Activated naive CD8-positive, alpha-beta T cell treated with anti-CD3 and anti-CD28 coated beads for 36 hours (primary cell): ENCODE data around the gene HEATR1. TPM values are rescaled to one million over a fixed set of nuclear protein-coding genes. Genes with fewer than 3 reads are reported as not detected.

Source experiments
- DNase-seq: peaks from one replicate; pipeline ENCODE4 v3.0.0; 2021
- H3K27ac Mint-ChIP-seq: one replicate; pipeline ENCODE4 v1.8.0; 2022; ENCODE audit warnings: mild to moderate bottlenecking, moderate library complexity, mixed read lengths
- H3K27me3 Mint-ChIP-seq: one replicate; pipeline ENCODE4 v1.8.0; 2022; ENCODE audit warnings: mild to moderate bottlenecking, mixed read lengths
- H3K36me3 Mint-ChIP-seq: one replicate; pipeline ENCODE4 v1.8.0; 2021; ENCODE audit warnings: mild to moderate bottlenecking, mixed read lengths
- H3K4me1 Mint-ChIP-seq: one replicate; pipeline ENCODE4 v1.8.0; 2021; ENCODE audit warnings: mixed read lengths
- H3K4me3 Mint-ChIP-seq: one replicate; pipeline ENCODE4 v1.8.0; 2022; ENCODE audit warnings: mild to moderate bottlenecking, moderate library complexity, mixed read lengths
- H3K9me3 Mint-ChIP-seq: one replicate; pipeline ENCODE4 v1.8.0; 2022; ENCODE audit warnings: mixed read lengths
- total RNA-seq, 2 experiments: library from RNA; stranded (reverse); gene quantifications; one replicate each; pipeline ENCODE4 v1.2.3, GENCODE V29; 2021

Gene HEATR1
- total RNA-seq: 100 to 1,000 TPM; 101 TPM

GRCh38 chr1:236603991-236604904, at the start of gene HEATR1:
TSS of gene HEATR1 (minus strand) at chr1:236604516. CDS start at chr1:236604095, 421 bp downstream.
- no peaks in the 10 kb centered on the region for H3K9me3 Mint-ChIP-seq
- DNase-seq: peak; percentile 89
- peaks cover 29% of the 10 kb centered on the region for H3K36me3 Mint-ChIP-seq
- H3K4me3 Mint-ChIP-seq: peak within 1 kb of the TSS; percentile 96
- H3K4me1 Mint-ChIP-seq: peaks cover 23% of the 10 kb centered on the region
- H3K27me3 Mint-ChIP-seq: peaks cover 10% of the 10 kb centered on the region
- H3K27ac Mint-ChIP-seq: peak within 1 kb of the TSS; percentile 91

- no peaks in the 10 kb centered on the region for H3K36me3 Mint-ChIP-seq
- H3K4me3 Mint-ChIP-seq: no peak overlapping the region
- peaks cover 3% of the 10 kb centered on the region for H3K27me3 Mint-ChIP-seq
- no peaks in the 10 kb centered on the region for H3K4me1 Mint-ChIP-seq
- no peak for DNase-seq
- no peak overlapping the region for H3K27ac Mint-ChIP-seq
- no peaks in the 10 kb centered on the region for H3K9me3 Mint-ChIP-seq
These were observed 40.8 kb upstream of the HEATR1 start for GRCh38 chr1:236645016-236645680.

- H3K36me3 Mint-ChIP-seq: no peaks in the 10 kb centered on the region
- H3K4me3 Mint-ChIP-seq: no peak overlapping the region
- H3K9me3 Mint-ChIP-seq: no peaks in the 10 kb centered on the region
- no peaks in the 10 kb centered on the region for H3K4me1 Mint-ChIP-seq
- no peak overlapping the region for H3K27ac Mint-ChIP-seq
- no peak for DNase-seq
- peaks cover 6% of the 10 kb centered on the region for H3K27me3 Mint-ChIP-seq
These were observed 38.4 kb upstream of the HEATR1 start for GRCh38 chr1:236642763-236643162.

- Mint-ChIP-seq H3K9me3 (no peaks in the 10 kb centered on the region), H3K27ac (no peak overlapping the region), H3K27me3 (peaks cover 14% of the 10 kb centered on the region), H3K36me3 (no peaks in the 10 kb centered on the region), H3K4me3 (no peak overlapping the region), H3K4me1 (no peaks in the 10 kb centered on the region)
- DNase-seq: no peak
These were observed 35.4 kb upstream of the HEATR1 start for GRCh38 chr1:236639686-236640085.

GRCh38 chr1:236638945-236639344, 34.6 kb upstream of the HEATR1 start:
- Mint-ChIP-seq H3K4me1 (no peaks in the 10 kb centered on the region), H3K4me3 (no peak overlapping the region), H3K27me3 (peaks cover 19% of the 10 kb centered on the region), H3K27ac (no peak overlapping the region), H3K36me3 (no peaks in the 10 kb centered on the region), H3K9me3 (no peaks in the 10 kb centered on the region)
- DNase-seq: no peak

GRCh38 chr1:236636017-236636416, 31.7 kb upstream of the HEATR1 start:
- Mint-ChIP-seq H3K27me3 (peaks cover 26% of the 10 kb centered on the region), H3K36me3 (no peaks in the 10 kb centered on the region), H3K4me3 (no peak overlapping the region), H3K27ac (no peak overlapping the region), H3K9me3 (peaks cover 3% of the 10 kb centered on the region), H3K4me1 (no peaks in the 10 kb centered on the region)
- DNase-seq: no peak

- no peak for DNase-seq
- Mint-ChIP-seq H3K9me3 (no peaks in the 10 kb centered on the region), H3K4me1 (no peaks in the 10 kb centered on the region), H3K27ac (no peak overlapping the region), H3K4me3 (no peak overlapping the region), H3K27me3 (peaks cover 34% of the 10 kb centered on the region), H3K36me3 (no peaks in the 10 kb centered on the region)
These were observed 23.6 kb upstream of the HEATR1 start for GRCh38 chr1:236627727-236628408.

- no peak for DNase-seq
- no peaks in the 10 kb centered on the region for H3K36me3 Mint-ChIP-seq
- no peak overlapping the region for H3K4me3 Mint-ChIP-seq
- no peak overlapping the region for H3K27ac Mint-ChIP-seq
- H3K9me3 Mint-ChIP-seq: peaks cover 7% of the 10 kb centered on the region
- peaks cover 62% of the 10 kb centered on the region for H3K27me3 Mint-ChIP-seq
- H3K4me1 Mint-ChIP-seq: no peaks in the 10 kb centered on the region
These were observed 19.3 kb upstream of the HEATR1 start for GRCh38 chr1:236623371-236624166.

- Mint-ChIP-seq H3K36me3 (no peaks in the 10 kb centered on the region), H3K4me1 (no peaks in the 10 kb centered on the region), H3K4me3 (no peak overlapping the region), H3K27ac (no peak overlapping the region), H3K9me3 (peaks cover 7% of the 10 kb centered on the region), H3K27me3 (peaks cover 64% of the 10 kb centered on the region)
- no peak for DNase-seq
These were observed 18.1 kb upstream of the HEATR1 start for GRCh38 chr1:236622407-236622806.

- H3K9me3 Mint-ChIP-seq: peaks cover 7% of the 10 kb centered on the region
- H3K36me3 Mint-ChIP-seq: no peaks in the 10 kb centered on the region
- no peak overlapping the region for H3K27ac Mint-ChIP-seq
- H3K4me3 Mint-ChIP-seq: no peak overlapping the region
- H3K27me3 Mint-ChIP-seq: peaks cover 54% of the 10 kb centered on the region
- DNase-seq: no peak
- H3K4me1 Mint-ChIP-seq: no peaks in the 10 kb centered on the region
These were observed 15.1 kb upstream of the HEATR1 start for GRCh38 chr1:236619398-236619797.

- H3K4me1 Mint-ChIP-seq: no peaks in the 10 kb centered on the region
- H3K4me3 Mint-ChIP-seq: no peak overlapping the region
- H3K27ac Mint-ChIP-seq: no peak overlapping the region
- peaks cover 7% of the 10 kb centered on the region for H3K9me3 Mint-ChIP-seq
- DNase-seq: no peak
- peaks cover 54% of the 10 kb centered on the region for H3K27me3 Mint-ChIP-seq
- H3K36me3 Mint-ChIP-seq: no peaks in the 10 kb centered on the region
These were observed 14.2 kb upstream of the HEATR1 start for GRCh38 chr1:236618507-236618906.

- no peaks in the 10 kb centered on the region for H3K36me3 Mint-ChIP-seq
- DNase-seq: no peak
- no peaks in the 10 kb centered on the region for H3K4me1 Mint-ChIP-seq
- H3K4me3 Mint-ChIP-seq: no peak overlapping the region
- no peak overlapping the region for H3K27ac Mint-ChIP-seq
- peaks cover 3% of the 10 kb centered on the region for H3K9me3 Mint-ChIP-seq
- H3K27me3 Mint-ChIP-seq: peaks cover 57% of the 10 kb centered on the region
These were observed 11.3 kb upstream of the HEATR1 start for GRCh38 chr1:236615399-236616148.

- H3K27me3 Mint-ChIP-seq: peaks cover 57% of the 10 kb centered on the region
- H3K36me3 Mint-ChIP-seq: no peaks in the 10 kb centered on the region
- DNase-seq: no peak
- no peak overlapping the region for H3K27ac Mint-ChIP-seq
- H3K4me3 Mint-ChIP-seq: no peak overlapping the region
- peaks cover 3% of the 10 kb centered on the region for H3K9me3 Mint-ChIP-seq
- no peaks in the 10 kb centered on the region for H3K4me1 Mint-ChIP-seq
These were observed 8.0 kb upstream of the HEATR1 start for GRCh38 chr1:236612349-236612748.
